DOHH2 (cell line): ENCODE data around the gene POU6F1.

Source experiments
- EZH2phosphoT487 ChIP-seq: fragments of 200-600 bp; sonication (generic); IDR thresholded peaks from 2 replicates; pipeline ENCODE4 v1.6.1; 2017; ENCODE audit warnings: borderline replicate concordance, mild to moderate bottlenecking, antibody characterized with exemption, low read length, moderate library complexity, mixed read lengths
- TF ChIP-seq, protein P1 (sequence below): fragments of 200-600 bp; sonication (generic); IDR thresholded peaks from one replicate; pipeline ENCODE4 v1.5.1; 2014; ENCODE audit warnings: antibody characterized with exemption, mild to moderate bottlenecking, low read depth, low read length; ENCODE audit not compliant: poor library complexity, severe bottlenecking

DNA sequence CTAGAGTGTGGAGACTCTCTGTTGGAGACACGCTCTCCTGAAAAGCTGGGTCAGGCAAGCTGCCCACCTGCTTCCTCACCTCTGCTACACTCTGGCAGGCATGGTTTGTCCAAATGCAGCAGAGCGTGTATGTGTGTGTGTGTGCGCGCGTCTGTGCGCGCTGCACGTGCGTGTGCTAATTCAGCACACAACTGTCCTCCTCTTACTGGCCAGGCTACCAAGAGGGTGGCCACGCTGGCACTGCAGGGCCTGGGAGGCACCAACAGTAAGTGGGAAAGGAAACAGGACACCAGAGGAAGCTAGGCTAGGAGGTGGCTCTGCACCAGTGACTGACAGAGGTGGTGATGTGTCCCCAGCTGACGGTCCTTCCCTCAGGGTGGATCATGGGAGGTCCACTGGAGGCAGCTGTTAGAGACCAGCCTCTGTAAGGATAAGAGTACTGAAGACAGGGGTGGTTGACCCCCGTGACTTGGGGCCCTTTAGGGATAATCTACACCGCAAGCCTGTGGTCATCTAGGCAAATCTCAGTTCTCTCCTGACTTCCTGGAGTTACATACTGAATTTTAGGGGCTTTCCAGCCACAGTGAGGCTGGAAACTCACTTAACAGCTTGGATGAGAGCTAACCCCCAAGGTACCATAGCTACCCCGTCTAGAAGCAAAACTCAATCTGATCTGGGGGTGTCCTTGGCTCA lies 29.4 kb downstream of the POU6F1 start:
- TF ChIP-seq, protein P1, sequence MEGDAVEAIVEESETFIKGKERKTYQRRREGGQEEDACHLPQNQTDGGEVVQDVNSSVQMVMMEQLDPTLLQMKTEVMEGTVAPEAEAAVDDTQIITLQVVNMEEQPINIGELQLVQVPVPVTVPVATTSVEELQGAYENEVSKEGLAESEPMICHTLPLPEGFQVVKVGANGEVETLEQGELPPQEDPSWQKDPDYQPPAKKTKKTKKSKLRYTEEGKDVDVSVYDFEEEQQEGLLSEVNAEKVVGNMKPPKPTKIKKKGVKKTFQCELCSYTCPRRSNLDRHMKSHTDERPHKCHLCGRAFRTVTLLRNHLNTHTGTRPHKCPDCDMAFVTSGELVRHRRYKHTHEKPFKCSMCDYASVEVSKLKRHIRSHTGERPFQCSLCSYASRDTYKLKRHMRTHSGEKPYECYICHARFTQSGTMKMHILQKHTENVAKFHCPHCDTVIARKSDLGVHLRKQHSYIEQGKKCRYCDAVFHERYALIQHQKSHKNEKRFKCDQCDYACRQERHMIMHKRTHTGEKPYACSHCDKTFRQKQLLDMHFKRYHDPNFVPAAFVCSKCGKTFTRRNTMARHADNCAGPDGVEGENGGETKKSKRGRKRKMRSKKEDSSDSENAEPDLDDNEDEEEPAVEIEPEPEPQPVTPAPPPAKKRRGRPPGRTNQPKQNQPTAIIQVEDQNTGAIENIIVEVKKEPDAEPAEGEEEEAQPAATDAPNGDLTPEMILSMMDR = no peak
- no peak for TF ChIP-seq EZH2phosphoT487
